Embryonic facial prominence (tissue), 1 donor: ENCODE data around the gene AP1G2.
A peak's percentile ranks its signal among the peaks of the same experiment; 100 is the strongest.
"Not testable (repeated sequence)": the region's sequence is repeated elsewhere in the genome, so short reads cannot be mapped to it uniquely, and the experiment has no call there.

Experiments used
- DNase-seq: peaks from one replicate; pipeline ENCODE4 v3.0.0-alpha.2; 2016; ENCODE audit errors: extremely low spot score

AP1G2 gene

DNA sequence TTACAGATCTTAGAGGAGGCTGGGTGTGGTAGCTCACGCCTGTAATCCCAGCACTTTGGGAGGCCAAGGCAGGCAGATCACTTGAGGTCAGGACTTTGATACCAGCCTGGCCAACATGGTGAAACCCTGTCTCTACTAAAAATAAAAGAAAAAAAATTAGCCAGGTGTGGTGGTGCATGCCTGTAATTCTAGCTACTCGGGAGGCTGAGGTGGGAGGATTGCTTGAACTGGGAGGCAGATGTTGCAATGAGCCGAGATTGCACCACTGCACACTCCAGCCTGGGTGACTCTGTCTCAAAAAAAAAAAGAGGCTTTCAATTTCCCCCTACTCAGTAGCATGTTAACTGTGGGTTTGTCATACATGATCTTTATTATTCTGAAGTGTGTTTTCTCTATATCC, 26.6 kb upstream of the AP1G2 start:
- DNase-seq = not testable (repeated sequence)

DNA sequence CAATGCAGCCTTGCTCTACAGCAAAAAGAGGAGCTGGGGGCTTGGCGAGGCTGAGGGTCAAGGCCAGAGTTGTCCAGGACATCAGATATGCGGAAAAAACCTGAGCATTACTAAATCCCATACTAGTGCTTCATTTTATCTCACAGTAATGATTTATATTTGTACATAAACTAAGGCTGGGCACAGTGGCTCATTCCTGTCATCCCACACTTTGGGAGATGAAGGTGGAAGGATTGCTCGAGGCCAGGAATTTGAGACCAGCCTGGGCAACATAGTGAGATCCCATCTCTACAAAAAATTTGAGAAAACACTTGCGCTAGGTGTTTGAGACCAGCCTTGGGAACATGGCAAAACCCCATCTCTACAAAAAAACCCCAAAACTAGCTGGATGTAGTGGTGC, 22.6 kb upstream of the AP1G2 start:
- DNase-seq = no peak

- no peak for DNase-seq
Observed at GRCh38 chr14:23589606-23590005, 22.0 kb upstream of the AP1G2 start.

GRCh38 chr14:23588884-23589598, 21.4 kb upstream of the AP1G2 start:
- peak; percentile 68 for DNase-seq

- DNase-seq = not testable (repeated sequence)
Observed at GRCh38 chr14:23584527-23585203, 17.1 kb upstream of the AP1G2 start.

- not testable (repeated sequence) for DNase-seq
Observed at GRCh38 chr14:23583761-23584526, 16.4 kb upstream of the AP1G2 start.

GRCh38 chr14:23582906-23583760, 15.5 kb upstream of the AP1G2 start:
- DNase-seq = no peak

DNA sequence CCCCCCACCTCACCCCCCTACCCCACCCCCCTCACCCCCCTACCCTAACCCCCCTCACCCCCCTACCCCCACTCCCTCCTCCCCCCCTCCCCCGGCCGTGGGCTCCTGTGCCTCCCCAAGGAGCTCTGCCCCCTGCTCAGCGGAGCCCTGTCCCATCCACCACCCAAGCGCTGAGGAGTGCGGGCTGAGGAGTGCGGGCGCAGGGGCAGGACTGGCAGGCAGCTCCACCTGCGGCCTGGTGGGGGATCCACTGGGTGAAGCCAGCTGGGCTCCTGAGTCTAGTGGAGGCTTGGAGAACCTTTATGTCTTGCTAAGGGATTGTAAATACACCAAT, 13.3 kb upstream of the AP1G2 start:
- no peak for DNase-seq

DNA sequence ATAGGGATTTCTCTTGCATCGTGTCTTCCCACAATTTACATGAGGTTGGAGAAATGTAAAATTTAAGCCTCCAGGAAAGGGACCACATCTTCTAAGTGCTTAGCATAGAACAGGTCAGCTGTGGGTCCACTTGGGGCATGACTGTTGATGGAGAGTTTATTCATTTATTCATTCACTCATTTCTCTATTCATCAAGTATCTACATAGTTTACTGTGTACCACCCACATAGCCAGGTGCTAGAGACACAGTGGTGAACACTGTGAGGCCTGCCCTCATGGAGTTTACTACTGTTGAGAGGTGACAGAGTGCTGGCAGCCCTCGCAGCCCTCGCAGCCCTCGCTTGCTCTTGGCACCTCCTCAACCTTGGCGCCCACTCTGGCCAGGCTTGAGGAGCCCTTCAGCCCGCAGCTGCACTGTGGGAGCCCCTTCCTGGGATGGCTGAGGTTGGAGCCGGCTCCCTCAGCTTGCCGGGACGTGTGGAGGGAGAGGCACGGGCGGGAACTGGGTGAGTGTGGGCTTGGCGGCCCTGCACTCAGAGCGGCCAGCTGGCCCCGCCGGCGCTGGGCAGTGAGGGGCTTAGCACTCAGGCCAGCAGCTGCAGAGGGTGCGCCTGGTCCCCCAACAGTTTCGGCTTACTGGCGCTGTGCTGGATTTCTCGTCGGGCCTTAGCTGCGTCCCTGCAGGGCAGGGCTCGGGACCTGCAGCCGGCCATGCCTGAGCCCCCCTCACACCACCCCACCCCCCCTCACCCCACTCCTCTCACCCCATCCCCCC, 12.7 kb upstream of the AP1G2 start:
- DNase-seq = no peak

GRCh38 chr14:23579739-23580138, 12.1 kb upstream of the AP1G2 start:
- no peak for DNase-seq

GRCh38 chr14:23579311-23579630, 11.7 kb upstream of the AP1G2 start:
- no peak for DNase-seq

DNA sequence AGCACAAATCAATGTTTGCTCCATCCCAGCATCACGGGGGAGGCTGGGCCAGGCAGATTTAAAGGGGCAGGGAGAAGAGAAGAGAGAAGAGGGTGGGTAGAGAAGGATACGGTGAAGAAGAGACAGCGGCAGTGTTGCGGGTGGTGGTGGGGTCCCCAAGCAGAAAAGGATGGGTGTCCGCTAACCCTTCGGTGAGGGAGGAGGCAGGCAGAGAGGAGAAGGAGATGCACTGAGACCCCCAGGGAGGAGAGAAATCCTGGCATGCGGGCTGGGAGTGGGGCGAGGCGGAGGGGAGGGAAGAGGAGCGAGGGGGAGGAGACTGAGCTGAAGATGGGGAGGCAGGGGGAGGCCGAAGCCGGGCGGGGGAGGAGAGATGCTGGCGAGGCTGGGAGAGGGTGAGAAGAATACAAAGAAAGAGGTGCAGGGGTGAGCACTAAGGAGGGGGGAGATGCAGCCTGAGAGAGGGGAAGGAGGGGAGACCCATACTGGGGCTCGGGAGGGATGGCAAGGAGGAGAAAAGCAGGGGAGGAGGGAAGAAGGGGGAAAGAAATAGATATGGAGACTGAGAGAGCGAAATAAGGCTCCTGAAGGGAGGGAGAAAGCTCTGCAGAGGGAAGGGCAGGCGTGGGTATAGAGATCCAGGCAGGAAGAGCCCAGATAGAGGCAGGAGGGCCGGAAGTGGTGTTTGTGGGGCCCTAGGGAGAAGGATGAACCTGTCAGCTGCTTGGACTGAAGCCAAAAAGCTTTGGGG, 11.1 kb upstream of the AP1G2 start, which contains the start of gene JPH4:
JPH4 (minus strand) TSS at position 231 of the 751 bp plus-strand sequence. CDS start 1,337 bp downstream, outside the sequence.
- peak; percentile 37 for DNase-seq

GRCh38 chr14:23577710-23578392, 10.3 kb upstream of the AP1G2 start:
- no peak for DNase-seq

- no peak for DNase-seq
Observed at GRCh38 chr14:23577004-23577681, 9.6 kb upstream of the AP1G2 start.

- no peak for DNase-seq
Observed at GRCh38 chr14:23573384-23574015, 5.9 kb upstream of the AP1G2 start.

- no peak for DNase-seq
Observed at GRCh38 chr14:23572836-23573235, 5.2 kb upstream of the AP1G2 start.

- DNase-seq = no peak
Observed at GRCh38 chr14:23572524-23572828, 4.9 kb upstream of the AP1G2 start.

- DNase-seq = no peak
Observed at GRCh38 chr14:23571701-23572523, 4.3 kb upstream of the AP1G2 start.
